ENCODE results near the gene TRIM66.

The TRIM66 gene

GRCh38 chr11:8567602-8568198 is 114.8 kb downstream of the TRIM66 start:
- no peak for DNase-seq (ENCODE audit: low read depth)

- DNase-seq (ENCODE audit: low read depth) = no peak
Measured at GRCh38 chr11:8566613-8567210, 115.8 kb downstream of the TRIM66 start.

GRCh38 chr11:8564526-8564925 is 117.9 kb downstream of the TRIM66 start:
- DNase-seq (ENCODE audit: low read depth) = no peak

Data from T follicular helper cell (primary cell).